ENCODE measurements around the gene ZNF554. TPM values are rescaled to one million over a fixed set of nuclear protein-coding genes. Genes with fewer than 3 reads are reported as not detected.

Gene ZNF554
- polyA plus RNA-seq, 1 of the 3 experiments (the other 2 are of a cell fraction): 1.7 TPM

- ChIA-PET POLR2A (interaction anchor here (0.6 kb wide), 1 partner anchor 64 kb away, joined by 3 read pairs; no protein-coding TSS in a partner anchor), CTCF (interaction anchor here (1.2 to 1.4 kb wide), 2 partner anchors 23 to 135 kb away, joined by 3 to 4 read pairs; no protein-coding TSS in a partner anchor)
- Histone ChIP-seq H3K4me2 (no peak overlapping the region), H3K4me3 (ENCODE audit: low read depth in 2 of 2, low read length in 1 of 2) (no peak overlapping the region), H3K27me3 (ENCODE audit: insufficient read depth) (no peaks in the 10 kb centered on the region), H3K36me3 (replicated peaks in 1 of 2; ENCODE audit: control insufficient read depth in 1 of 2, insufficient read depth in 2 of 2, low read length in 1 of 2) (peaks cover 0 to 28% of the 10 kb centered on the region in 2 experiments), H3F3A (replicated peaks; ENCODE audit: insufficient read depth) (no peaks in the 10 kb centered on the region), H2AFZ (ENCODE audit: low read depth) (no peak overlapping the region), H3K9ac (no peak overlapping the region), H3K9me2 (no peaks in the 10 kb centered on the region), H3K4me1 (ENCODE audit: control insufficient read depth in 1 of 2, insufficient read depth in 2 of 2, low read depth in 1 of 2, low read length in 1 of 2) (no peaks in the 10 kb centered on the region), H3K79me2 (ENCODE audit: insufficient read depth) (peaks cover 76% of the 10 kb centered on the region), H3K9me3 (no peaks in the 10 kb centered on the region), H4K20me1 (ENCODE audit: insufficient read depth) (peaks cover 67% of the 10 kb centered on the region), H3K27ac (ENCODE audit: low read depth in 2 of 2, low read length in 1 of 2) (no peak overlapping the region)
- 97% methylated on average over 25 of the region's 29 CpGs for WGBS (ENCODE audit: low lambda C conversion rate)
- DNase-seq: no peak
- TF ChIP-seq, protein P1, sequence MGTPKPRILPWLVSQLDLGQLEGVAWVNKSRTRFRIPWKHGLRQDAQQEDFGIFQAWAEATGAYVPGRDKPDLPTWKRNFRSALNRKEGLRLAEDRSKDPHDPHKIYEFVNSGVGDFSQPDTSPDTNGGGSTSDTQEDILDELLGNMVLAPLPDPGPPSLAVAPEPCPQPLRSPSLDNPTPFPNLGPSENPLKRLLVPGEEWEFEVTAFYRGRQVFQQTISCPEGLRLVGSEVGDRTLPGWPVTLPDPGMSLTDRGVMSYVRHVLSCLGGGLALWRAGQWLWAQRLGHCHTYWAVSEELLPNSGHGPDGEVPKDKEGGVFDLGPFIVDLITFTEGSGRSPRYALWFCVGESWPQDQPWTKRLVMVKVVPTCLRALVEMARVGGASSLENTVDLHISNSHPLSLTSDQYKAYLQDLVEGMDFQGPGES (IDR thresholded peaks at IDR 0.05; ENCODE audit: low read depth, low read length): no peak
- TF ChIP-seq SMC3 (IDR thresholded peaks at IDR 0.05; ENCODE audit: low read depth, low read length): no peak
- no peak for TF ChIP-seq EP300 (IDR thresholded peaks at IDR 0.05; ENCODE audit: borderline replicate concordance in 1 of 2, low read depth in 1 of 2, low read length in 1 of 2)
- no peak for TF ChIP-seq GABPA (IDR thresholded peaks at IDR 0.05; ENCODE audit: low read depth)
- no peak for TF ChIP-seq TAF1 (IDR thresholded peaks at IDR 0.05; ENCODE audit: borderline replicate concordance, low read depth, low read length)
- TF ChIP-seq, protein P2, sequence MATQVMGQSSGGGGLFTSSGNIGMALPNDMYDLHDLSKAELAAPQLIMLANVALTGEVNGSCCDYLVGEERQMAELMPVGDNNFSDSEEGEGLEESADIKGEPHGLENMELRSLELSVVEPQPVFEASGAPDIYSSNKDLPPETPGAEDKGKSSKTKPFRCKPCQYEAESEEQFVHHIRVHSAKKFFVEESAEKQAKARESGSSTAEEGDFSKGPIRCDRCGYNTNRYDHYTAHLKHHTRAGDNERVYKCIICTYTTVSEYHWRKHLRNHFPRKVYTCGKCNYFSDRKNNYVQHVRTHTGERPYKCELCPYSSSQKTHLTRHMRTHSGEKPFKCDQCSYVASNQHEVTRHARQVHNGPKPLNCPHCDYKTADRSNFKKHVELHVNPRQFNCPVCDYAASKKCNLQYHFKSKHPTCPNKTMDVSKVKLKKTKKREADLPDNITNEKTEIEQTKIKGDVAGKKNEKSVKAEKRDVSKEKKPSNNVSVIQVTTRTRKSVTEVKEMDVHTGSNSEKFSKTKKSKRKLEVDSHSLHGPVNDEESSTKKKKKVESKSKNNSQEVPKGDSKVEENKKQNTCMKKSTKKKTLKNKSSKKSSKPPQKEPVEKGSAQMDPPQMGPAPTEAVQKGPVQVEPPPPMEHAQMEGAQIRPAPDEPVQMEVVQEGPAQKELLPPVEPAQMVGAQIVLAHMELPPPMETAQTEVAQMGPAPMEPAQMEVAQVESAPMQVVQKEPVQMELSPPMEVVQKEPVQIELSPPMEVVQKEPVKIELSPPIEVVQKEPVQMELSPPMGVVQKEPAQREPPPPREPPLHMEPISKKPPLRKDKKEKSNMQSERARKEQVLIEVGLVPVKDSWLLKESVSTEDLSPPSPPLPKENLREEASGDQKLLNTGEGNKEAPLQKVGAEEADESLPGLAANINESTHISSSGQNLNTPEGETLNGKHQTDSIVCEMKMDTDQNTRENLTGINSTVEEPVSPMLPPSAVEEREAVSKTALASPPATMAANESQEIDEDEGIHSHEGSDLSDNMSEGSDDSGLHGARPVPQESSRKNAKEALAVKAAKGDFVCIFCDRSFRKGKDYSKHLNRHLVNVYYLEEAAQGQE (IDR thresholded peaks at IDR 0.05; ENCODE audit: low read depth, low read length): no peak
- TF ChIP-seq SIN3A (IDR thresholded peaks at IDR 0.05; ENCODE audit: borderline replicate concordance, low read depth, low read length): no peak
- TF ChIP-seq JUND (IDR thresholded peaks at IDR 0.05): no peak
- no peak for TF ChIP-seq GATA2 (CRISPR knock-in tag; IDR thresholded peaks at IDR 0.05)
- no peak for TF ChIP-seq RFX5 (IDR thresholded peaks at IDR 0.05; ENCODE audit: low read length)
- no peak for TF ChIP-seq ZBTB33 (IDR thresholded peaks at IDR 0.05; ENCODE audit: borderline replicate concordance, low read depth)
- no peak for TF ChIP-seq FOXJ3 (CRISPR knock-in tag; IDR thresholded peaks at IDR 0.05)
- no peak for TF ChIP-seq USF2 (IDR thresholded peaks at IDR 0.05; ENCODE audit: borderline replicate concordance, low read depth, low read length)
These were observed 47.6 kb upstream of the ZNF554 start for GRCh38 chr19:2771786-2772674.
